ENCODE data around the gene COL5A3.
A peak's percentile ranks its signal among the peaks of the same experiment; 100 is the strongest.
"Not testable (repeated sequence)": the region's sequence is repeated elsewhere in the genome, so short reads cannot be mapped to it uniquely, and the experiment has no call there.

COL5A3 gene

DNA sequence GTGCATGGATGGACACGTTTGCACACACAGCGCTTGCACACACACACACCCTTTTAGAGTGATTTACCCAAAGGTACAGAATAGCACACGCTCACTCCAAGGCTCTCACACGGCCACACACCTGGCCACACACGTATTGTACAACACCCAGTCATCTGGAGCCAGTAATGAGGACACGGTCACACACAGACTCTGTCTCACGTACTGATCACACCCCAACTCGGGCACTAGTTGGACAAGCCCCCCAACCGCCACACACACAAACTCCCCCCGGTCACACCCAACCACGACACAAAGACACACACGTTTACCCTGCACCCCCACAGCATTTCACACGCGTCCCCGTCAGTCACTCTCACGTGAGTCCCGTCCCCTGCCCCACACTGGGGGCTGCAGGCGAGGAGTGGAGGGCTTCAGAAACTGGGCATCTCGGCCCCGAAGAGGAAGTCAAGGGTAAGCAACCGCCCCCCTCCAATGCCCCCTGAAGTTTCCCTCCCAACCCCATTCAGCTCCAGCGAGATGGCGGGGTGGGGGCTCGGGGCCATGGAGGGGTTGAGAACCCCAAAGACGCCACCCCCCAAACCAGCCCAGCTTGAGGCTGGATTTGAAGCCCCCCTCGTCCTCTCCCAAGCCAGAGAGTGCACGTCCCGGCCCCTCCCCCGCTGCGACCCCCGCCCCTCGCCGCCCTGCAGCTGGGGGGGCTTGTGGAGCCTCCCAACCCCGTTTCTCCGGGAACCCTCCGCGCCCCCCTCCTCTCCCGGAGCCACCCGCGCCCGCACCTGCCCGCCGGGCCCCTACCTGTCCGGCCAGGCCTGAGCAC lies 74.6 kb downstream of the COL5A3 start:
- TF ChIP-seq, protein P1, sequence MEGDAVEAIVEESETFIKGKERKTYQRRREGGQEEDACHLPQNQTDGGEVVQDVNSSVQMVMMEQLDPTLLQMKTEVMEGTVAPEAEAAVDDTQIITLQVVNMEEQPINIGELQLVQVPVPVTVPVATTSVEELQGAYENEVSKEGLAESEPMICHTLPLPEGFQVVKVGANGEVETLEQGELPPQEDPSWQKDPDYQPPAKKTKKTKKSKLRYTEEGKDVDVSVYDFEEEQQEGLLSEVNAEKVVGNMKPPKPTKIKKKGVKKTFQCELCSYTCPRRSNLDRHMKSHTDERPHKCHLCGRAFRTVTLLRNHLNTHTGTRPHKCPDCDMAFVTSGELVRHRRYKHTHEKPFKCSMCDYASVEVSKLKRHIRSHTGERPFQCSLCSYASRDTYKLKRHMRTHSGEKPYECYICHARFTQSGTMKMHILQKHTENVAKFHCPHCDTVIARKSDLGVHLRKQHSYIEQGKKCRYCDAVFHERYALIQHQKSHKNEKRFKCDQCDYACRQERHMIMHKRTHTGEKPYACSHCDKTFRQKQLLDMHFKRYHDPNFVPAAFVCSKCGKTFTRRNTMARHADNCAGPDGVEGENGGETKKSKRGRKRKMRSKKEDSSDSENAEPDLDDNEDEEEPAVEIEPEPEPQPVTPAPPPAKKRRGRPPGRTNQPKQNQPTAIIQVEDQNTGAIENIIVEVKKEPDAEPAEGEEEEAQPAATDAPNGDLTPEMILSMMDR (IDR thresholded peaks at IDR 0.05; ENCODE audit: low read length, missing control alignments): no peak
- H3K4me3 ChIP-seq (replicated peaks; ENCODE audit: low read depth, low read length): no peak overlapping the region
- DNase-seq (ENCODE audit: low read depth): no peak

- TF ChIP-seq, protein P1 (IDR thresholded peaks at IDR 0.05; ENCODE audit: low read length, missing control alignments): peak; percentile 78
- no peak overlapping the region for H3K4me3 ChIP-seq (replicated peaks; ENCODE audit: low read depth, low read length)
- DNase-seq (ENCODE audit: low read depth): peak; percentile 73
Observed at GRCh38 chr19:9934132-9934950, 76.0 kb downstream of the COL5A3 start.

DNA sequence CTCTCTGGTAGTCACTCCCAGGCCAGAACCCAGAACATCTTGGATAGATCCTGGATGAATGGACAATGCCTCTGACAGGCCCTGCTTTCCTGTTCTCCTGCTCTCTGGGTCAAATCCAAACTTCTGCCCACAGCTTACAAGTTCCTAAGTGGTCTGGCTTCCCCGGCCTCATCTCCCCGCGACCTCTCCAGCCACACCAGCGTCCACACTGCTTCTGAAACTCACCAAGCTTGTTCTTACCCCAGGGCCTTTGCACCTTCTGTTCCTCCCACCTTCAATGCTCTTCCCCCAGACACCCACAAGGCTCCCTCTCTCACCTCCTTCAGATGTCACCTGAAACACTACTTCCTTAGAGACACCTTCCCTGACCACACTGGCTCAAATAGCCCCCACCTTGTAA lies 77.5 kb downstream of the COL5A3 start:
- TF ChIP-seq, protein P1 (IDR thresholded peaks at IDR 0.05; ENCODE audit: low read length, missing control alignments): no peak
- no peak overlapping the region for H3K4me3 ChIP-seq (replicated peaks; ENCODE audit: low read depth, low read length)
- DNase-seq (ENCODE audit: low read depth): no peak

DNA sequence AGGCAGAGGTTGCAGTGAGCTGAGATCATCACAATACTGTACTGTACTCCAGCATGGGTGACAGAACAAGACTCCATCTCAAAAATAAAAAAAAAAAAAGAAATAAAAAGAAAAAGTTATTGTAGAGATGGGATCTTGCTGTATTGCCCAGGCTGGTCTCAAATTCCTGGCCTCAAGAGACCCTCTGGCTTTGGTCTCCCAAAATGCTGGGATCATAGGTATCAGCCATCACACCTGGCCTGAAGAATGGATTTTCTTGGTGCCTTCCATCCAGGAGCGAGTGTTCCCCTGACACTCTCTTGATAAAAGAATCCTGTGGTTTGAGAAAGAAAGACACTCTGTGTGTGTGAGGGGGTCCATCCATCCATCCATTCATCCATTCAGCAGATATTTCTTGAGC lies 78.7 kb downstream of the COL5A3 start:
- no peak for DNase-seq (ENCODE audit: low read depth)
- TF ChIP-seq, protein P1 (IDR thresholded peaks at IDR 0.05; ENCODE audit: low read length, missing control alignments): no peak
- no peak overlapping the region for H3K4me3 ChIP-seq (replicated peaks; ENCODE audit: low read depth, low read length)

DNA sequence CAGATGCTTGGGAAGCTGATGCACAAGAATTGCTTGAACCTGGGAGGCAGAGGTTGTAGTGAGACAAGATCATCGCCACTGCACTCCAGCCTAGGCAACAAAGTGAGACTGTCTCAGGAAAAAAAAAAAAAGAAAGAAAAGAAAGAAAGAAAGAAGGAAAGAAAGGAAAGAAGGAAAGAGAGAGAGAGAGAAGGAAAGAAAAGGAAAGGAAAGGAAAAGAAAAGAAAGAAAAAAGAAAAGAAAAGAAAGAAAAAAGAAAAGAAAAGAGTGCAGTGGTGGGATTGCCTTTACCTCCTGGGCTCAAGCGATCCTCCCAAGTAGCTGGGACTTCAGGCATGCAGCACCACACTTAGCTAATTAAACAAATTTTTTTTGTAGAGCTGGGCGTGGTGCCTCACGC lies 86.9 kb downstream of the COL5A3 start:
- TF ChIP-seq, protein P1 (IDR thresholded peaks at IDR 0.05; ENCODE audit: low read length, missing control alignments): no peak
- DNase-seq (ENCODE audit: low read depth): no peak
- H3K4me3 ChIP-seq (replicated peaks; ENCODE audit: low read depth, low read length): no peak overlapping the region

- H3K4me3 ChIP-seq (replicated peaks; ENCODE audit: low read depth, low read length); DNase-seq (ENCODE audit: low read depth): not testable (repeated sequence)
Observed at GRCh38 chr19:9922782-9923379, 87.4 kb downstream of the COL5A3 start.

- DNase-seq (ENCODE audit: low read depth): peak; percentile 47
- H3K4me3 ChIP-seq (replicated peaks; ENCODE audit: low read depth, low read length): no peak overlapping the region
- TF ChIP-seq, protein P1 (IDR thresholded peaks at IDR 0.05; ENCODE audit: low read length, missing control alignments): no peak
Observed at GRCh38 chr19:9917321-9917720, 93.0 kb downstream of the COL5A3 start.

Data from fibroblast of pulmonary artery (primary cell).